K562 (cell line): ENCODE results near the gene CBX2. TPM values are rescaled to one million over a fixed set of nuclear protein-coding genes. Genes with fewer than 3 reads are reported as not detected.
"Not testable (repeated sequence)": the region's sequence is repeated elsewhere in the genome, so short reads cannot be mapped to it uniquely, and the experiment has no call there.

Experiments used
- ATAC-seq: fragments of 200-7000 bp; cut with Tn5 transposase; 3 replicates; pipeline ENCODE4 v1.9.1; 2020; ENCODE audit warnings: moderate library complexity
- BruUV-seq: library from RNA; stranded (reverse); fragments of 400-500 nt; replicated peaks from 2 replicates; lab custom pipeline; 2021; lab: Mats Ljungman, UMichigan
- CTCF ChIA-PET: fragments of 300-600 bp; formaldehyde crosslinking; extraction: SDS; loops from one replicate; lab custom pipeline; 2021; ENCODE audit warnings: low intra/inter-chr PET ratio; lab: Yijun Ruan, JAX
- POLR2A ChIA-PET: fragments of 300-600, 350-650 bp; sonication (Branson Sonifier 250); formaldehyde crosslinking; extraction: SDS; loops from one replicate; lab custom pipeline; 2021; ENCODE audit warnings: antibody characterized with exemption, inconsistent platforms; lab: Yijun Ruan, JAX
- DNase-seq, 4 experiments: peaks; one replicate each; pipeline versions ENCODE4 v3.0.0 to v3.0.0-alpha.2; 2011 to 2018; ENCODE audit warnings: low spot score in 3 of 4, mixed read lengths in 3 of 4; ENCODE audit errors: extremely low read depth in 1 of 4
- FAIRE-seq: peaks from 2 replicates; lab custom pipeline; 2011; peaks lifted over from hg19 to GRCh38; lab: Jason Lieb, UNC
- H2AFZ ChIP-seq: 2 replicates; pipeline ENCODE4 v1.6.0; 2011; ENCODE audit warnings: low read depth, low read length, control low read depth, inconsistent platforms
- H3K27ac ChIP-seq: fragments of 200-600 bp; 3 replicates; pipeline ENCODE4 v1.8.0; 2011; ENCODE audit warnings: low read depth, mild to moderate bottlenecking, control low read depth, inconsistent platforms, low read length, moderate library complexity, mixed read lengths; ENCODE audit errors: extremely low read depth
- H3K27me3 ChIP-seq, 2 experiments: fragments of 300-600 bp in 1 of 2; 2 replicates in 1 of 2; 3 replicates in 1 of 2; pipeline versions ENCODE4 v1.6.0 to v1.8.0; 2011; ENCODE audit warnings: inconsistent platforms in 2 of 2, low read length in 2 of 2, mild to moderate bottlenecking in 1 of 2, mixed read lengths in 1 of 2, moderate library complexity in 1 of 2; ENCODE audit not compliant: control insufficient read depth in 2 of 2, insufficient read depth in 2 of 2
- H3K36me3 ChIP-seq: fragments of 300-600 bp; 3 replicates; pipeline ENCODE4 v1.8.0; 2011; ENCODE audit warnings: mild to moderate bottlenecking, low read length, inconsistent platforms; ENCODE audit not compliant: control insufficient read depth, insufficient read depth
- H3K4me1 ChIP-seq, 2 experiments: fragments of 200-600 bp in 1 of 2; replicated peaks in 1 of 2; 2 replicates in 1 of 2; 3 replicates in 1 of 2; pipeline versions ENCODE4 v1.5.1 to v1.8.0; 2011; ENCODE audit warnings: inconsistent platforms in 2 of 2, low read length in 2 of 2, mild to moderate bottlenecking in 1 of 2, mixed read lengths in 1 of 2, moderate library complexity in 1 of 2; ENCODE audit not compliant: control insufficient read depth in 2 of 2, insufficient read depth in 2 of 2
- H3K4me2 ChIP-seq: 2 replicates; pipeline ENCODE4 v1.6.1; 2011; ENCODE audit warnings: low read length, control low read depth, inconsistent platforms, mixed read lengths; ENCODE audit not compliant: insufficient read depth
- H3K4me3 ChIP-seq: fragments of 200-600 bp; sonication (generic), shearing (Covaris generic); 2 replicates; pipeline ENCODE4 v1.5.1; 2016; ENCODE audit warnings: control low read depth, inconsistent platforms
- H3K79me2 ChIP-seq: fragments of 200-600 bp; 3 replicates; pipeline ENCODE4 v1.8.0; 2011; ENCODE audit warnings: low read length, inconsistent platforms; ENCODE audit not compliant: control insufficient read depth, insufficient read depth
- H3K9ac ChIP-seq, 2 experiments: 2 replicates each; pipeline versions ENCODE4 v1.6.0 to v1.6.1; 2011; ENCODE audit warnings: low read depth in 2 of 2, low read length in 2 of 2, control low read depth in 1 of 2, inconsistent platforms in 1 of 2, mild to moderate bottlenecking in 1 of 2, mixed read lengths in 1 of 2; ENCODE audit not compliant: insufficient read depth in 1 of 2
- H3K9me1 ChIP-seq: one replicate; pipeline ENCODE4 v1.6.0; 2011; ENCODE audit warnings: inconsistent platforms, mild to moderate bottlenecking, low read length, moderate library complexity; ENCODE audit not compliant: control insufficient read depth, insufficient read depth
- H3K9me3 ChIP-seq: replicated peaks from 2 replicates; pipeline ENCODE4 v1.5.1; 2011; ENCODE audit warnings: low read depth, low read length, inconsistent platforms; ENCODE audit not compliant: control insufficient read depth, insufficient read depth
- H4K20me1 ChIP-seq: replicated peaks from 2 replicates; pipeline ENCODE4 v1.6.1; 2011; ENCODE audit warnings: low read length, inconsistent platforms, mixed read lengths; ENCODE audit not compliant: control insufficient read depth, insufficient read depth
- BCOR ChIP-seq: fragments of 450-650 bp; IDR thresholded peaks from 2 replicates; pipeline ENCODE4 v1.6.1; 2016
- DACH1 ChIP-seq: fragments of 450-650 bp; IDR thresholded peaks from 2 replicates; pipeline ENCODE4 v1.6.1; 2018; ENCODE audit not compliant: partially characterized antibody
- FOXJ2 ChIP-seq: fragments of 200-800 bp; sonication (Bioruptor generic); IDR thresholded peaks from 2 replicates; pipeline ENCODE4 v1.6.1; 2016; ENCODE audit warnings: missing genetic modification characterization, missing compliant biosample characterization
- RBM15 ChIP-seq: fragments of 200-400 bp; formaldehyde crosslinking; IDR thresholded peaks from 2 replicates; pipeline ENCODE4 v1.6.1; 2018; ENCODE audit warnings: mild to moderate bottlenecking, low read length, moderate library complexity; ENCODE audit not compliant: insufficient read depth
- RBM25 ChIP-seq: fragments of 200-400 bp; formaldehyde crosslinking; IDR thresholded peaks from 2 replicates; pipeline ENCODE4 v1.6.1; 2018; ENCODE audit warnings: low read length, low read depth, moderate library complexity; ENCODE audit not compliant: severe bottlenecking
- TCF3 ChIP-seq: sonication (generic); formaldehyde crosslinking; IDR thresholded peaks from 2 replicates; pipeline ENCODE4 v1.4.0; 2020; ENCODE audit warnings: mild to moderate bottlenecking, missing genetic modification reagents
- XRCC4 ChIP-seq: IDR thresholded peaks from one replicate; pipeline ENCODE4 v1.6.1; 2011; ENCODE audit not compliant: insufficient read depth, insufficient read length; ENCODE audit errors: extremely low read depth
- ZBTB49 ChIP-seq: sonication (generic); formaldehyde crosslinking; IDR thresholded peaks from 2 replicates; pipeline ENCODE4 v1.8.0; 2022; ENCODE audit warnings: missing genetic modification reagents, mild to moderate bottlenecking, borderline replicate concordance
- ZKSCAN8 ChIP-seq: fragments of 200-800 bp; sonication (Bioruptor generic); IDR thresholded peaks from 2 replicates; pipeline ENCODE4 v1.6.1; 2016; ENCODE audit warnings: missing genetic modification characterization, missing compliant biosample characterization
- ZNF121 ChIP-seq: sonication (generic); formaldehyde crosslinking; conservative IDR thresholded peaks from 2 replicates; pipeline ENCODE4 v1.8.0; 2022; ENCODE audit warnings: missing genetic modification reagents
- WGBS: fragments of 100-300 bp; shearing (Covaris generic); methylation state at CpG from one replicate; pipeline ENCODE4 v1.1.6; 2016; ENCODE audit warnings: low coverage, mixed read lengths; ENCODE audit not compliant: insufficient coverage; ENCODE audit errors: missing lambda C conversion rate; 5-methylcytosine and 5-hydroxymethylcytosine counted together
- in situ Hi-C: fragments of 300-500 bp; cut with MboI; formaldehyde crosslinking; loops from 4 replicates; pipeline ENCODE4 v1.15.0; 2018; ENCODE audit warnings: inconsistent platforms, mixed read lengths
- intact Hi-C: fragments of 100-400 bp; cut with micrococcal nuclease; formaldehyde crosslinking; loops from 2 replicates; pipeline ENCODE4 v1.14.2; 2022
- polyA plus RNA-seq, 8 experiments: library from polyadenylated mRNA; depleted of rRNA in 4 of 8; stranded (reverse) in 5 of 8; unstranded in 3 of 8; fragments of >200 nt; fragmentation: Nextera tagmentation in 2 of 8; fragmentation: Illumina TruSeq in 1 of 8; extraction: Ambion mirVana in 2 of 8; extraction: Trizol in 1 of 8; gene quantifications; 2 replicates each; pipeline versions ENCODE4 v1.2.1 to v1.2.3, GENCODE V29; 2011 to 2014; ENCODE audit warnings: inconsistent platforms in 1 of 8, missing spikeins in 1 of 8
- total RNA-seq, 7 experiments: library from RNA; depleted of rRNA in 6 of 7; stranded (reverse); fragments of >200 nt in 6 of 7; fragmentation: Illumina TruSeq in 2 of 7; extraction: Trizol in 2 of 7; gene quantifications; 2 replicates each; pipeline versions ENCODE4 v1.2.1 to v1.2.3, GENCODE V29; 2011 to 2021; ENCODE audit warnings: low replicate concordance in 1 of 7
- TF ChIP-seq, protein P1 (sequence below): sonication (generic); formaldehyde crosslinking; IDR thresholded peaks from 2 replicates; pipeline ENCODE4 v1.8.1; 2023; ENCODE audit warnings: mild to moderate bottlenecking, missing genetic modification reagents

Gene CBX2
- total and polyA plus RNA-seq, 9 of the 15 experiments (the other 6 are each of a cell fraction or from before 2014, with no cell fraction given): 0.66 to 26.9 (median 13.9) TPM

GRCh38 chr17:79771276-79771675 lies 6.7 kb upstream of the CBX2 start:
- H3K9ac ChIP-seq: no peak overlapping the region
- TF ChIP-seq DACH1: no peak
- no peak for TF ChIP-seq ZBTB49 (CRISPR knock-in tag)
- TF ChIP-seq ZNF121 (CRISPR knock-in tag): peak; percentile 90
- TF ChIP-seq TCF3 (CRISPR knock-in tag): no peak
- TF ChIP-seq BCOR: peak; percentile 37; the same call in 1 of the 2 replicates
- no peak for TF ChIP-seq FOXJ2
- TF ChIP-seq XRCC4: no peak
- no peak for TF ChIP-seq RBM15
- peak; percentile 13 for TF ChIP-seq RBM25
- TF ChIP-seq, protein P1, sequence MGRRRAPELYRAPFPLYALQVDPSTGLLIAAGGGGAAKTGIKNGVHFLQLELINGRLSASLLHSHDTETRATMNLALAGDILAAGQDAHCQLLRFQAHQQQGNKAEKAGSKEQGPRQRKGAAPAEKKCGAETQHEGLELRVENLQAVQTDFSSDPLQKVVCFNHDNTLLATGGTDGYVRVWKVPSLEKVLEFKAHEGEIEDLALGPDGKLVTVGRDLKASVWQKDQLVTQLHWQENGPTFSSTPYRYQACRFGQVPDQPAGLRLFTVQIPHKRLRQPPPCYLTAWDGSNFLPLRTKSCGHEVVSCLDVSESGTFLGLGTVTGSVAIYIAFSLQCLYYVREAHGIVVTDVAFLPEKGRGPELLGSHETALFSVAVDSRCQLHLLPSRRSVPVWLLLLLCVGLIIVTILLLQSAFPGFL (CRISPR knock-in tag): no peak
- no peak for TF ChIP-seq ZKSCAN8 (CRISPR knock-in tag)
- POLR2A ChIA-PET: interaction anchor here (0.6 to 1.5 kb wide), 3 partner anchors 11 to 106 kb away, joined by 3 to 6 read pairs (median 5); no protein-coding TSS in a partner anchor
- H3K27ac ChIP-seq: no peak overlapping the region
- H3K36me3 ChIP-seq: no peaks in the 10 kb centered on the region
- WGBS: 36% methylated on average over 6 of the region's 6 CpGs
- in situ Hi-C loops (no loop called here), intact Hi-C loops (no loop called here)
- no peaks in the 10 kb centered on the region for H3K9me1 ChIP-seq
- H2AFZ ChIP-seq: no peak overlapping the region
- no peaks in the 10 kb centered on the region for H3K79me2 ChIP-seq
- FAIRE-seq (no peak), ATAC-seq (no peak), DNase-seq (no peak)
- H3K4me2 ChIP-seq: no peak overlapping the region
- CTCF ChIA-PET: no interaction called here
- peaks cover 0 to 2% of the 10 kb centered on the region in 2 experiments; a peak in 1 of 5 replicates for H3K27me3 ChIP-seq
- BruUV-seq: no TSS peak
- peaks cover 5 to 13% of the 10 kb centered on the region in 2 experiments for H3K4me1 ChIP-seq
- H3K9me3 ChIP-seq: no peaks in the 10 kb centered on the region; the same call in 1 of the 2 replicates
- H3K4me3 ChIP-seq: no peak overlapping the region
- H4K20me1 ChIP-seq: no peaks in the 10 kb centered on the region

DNA sequence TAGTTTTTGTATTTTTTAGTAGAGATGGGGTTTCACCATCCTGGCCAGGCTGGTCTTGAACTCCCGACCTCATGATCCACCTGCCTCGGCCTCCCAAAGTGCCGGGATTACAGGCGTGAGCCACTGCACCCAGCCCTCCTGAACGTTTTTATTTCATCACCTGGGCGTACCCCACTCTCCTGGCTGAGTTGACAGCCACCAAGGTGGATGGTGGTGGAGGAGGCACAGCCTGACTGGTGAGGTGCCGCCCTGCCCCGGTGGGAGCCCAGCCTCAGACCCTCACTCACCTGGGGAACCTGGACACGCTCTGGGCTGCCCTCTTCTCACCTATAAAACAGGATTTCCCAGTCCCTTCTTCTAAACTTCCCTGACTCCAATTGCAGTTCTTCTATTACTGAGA lies 5.2 kb upstream of the CBX2 start:
- H3K27ac ChIP-seq, H2AFZ ChIP-seq, in situ Hi-C loops, intact Hi-C loops, BruUV-seq, CTCF ChIA-PET, H3K9ac ChIP-seq, H3K9me1 ChIP-seq, DNase-seq, H3K4me3 ChIP-seq, H3K36me3 ChIP-seq, H4K20me1 ChIP-seq, H3K79me2 ChIP-seq, H3K27me3 ChIP-seq, ATAC-seq, FAIRE-seq, H3K4me2 ChIP-seq, H3K9me3 ChIP-seq: not testable (repeated sequence)
- 19% methylated on average over 8 of the region's 9 CpGs for WGBS
- POLR2A ChIA-PET: interaction anchor here (1.2 to 1.5 kb wide), 3 partner anchors 20 to 67 kb away, joined by 3 to 6 read pairs (median 3); partner anchors contain the start of gene CBX4
- peaks cover 15 to 20% of the 10 kb centered on the region in 2 experiments for H3K4me1 ChIP-seq
